ENCODE measurements around the gene NTM. TPM values are rescaled to one million over a fixed set of nuclear protein-coding genes. Genes with fewer than 3 reads are reported as not detected.
A peak's percentile ranks its signal among the peaks of the same experiment; 100 is the strongest.

NTM gene
- total RNA-seq, 1 donor = 52.2 TPM

DNA sequence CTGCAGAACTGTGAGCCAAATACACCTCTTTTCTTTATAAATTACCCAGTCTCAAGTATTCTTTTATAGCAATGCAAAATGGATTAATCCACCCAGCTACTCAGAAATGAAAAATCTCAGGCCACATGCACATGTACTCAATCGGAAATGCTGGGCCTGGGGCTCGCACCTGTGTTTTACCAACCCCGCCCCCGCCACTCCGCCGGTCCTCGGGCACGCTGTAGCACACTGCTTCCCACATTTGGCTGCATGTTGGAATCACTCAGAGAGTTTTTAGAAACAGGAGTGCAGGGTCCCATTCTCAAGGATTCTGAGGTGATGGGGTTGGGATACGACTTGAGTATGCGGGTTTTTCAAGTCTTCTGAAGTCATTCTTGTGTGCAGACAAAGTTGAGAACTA, 284.4 kb downstream of the NTM start:
- H3K4me3 ChIP-seq (ENCODE audit: low read depth, low read length) = no peak overlapping the region
- DNase-seq (ENCODE audit: low read depth) = no peak
- TF ChIP-seq, protein P1, sequence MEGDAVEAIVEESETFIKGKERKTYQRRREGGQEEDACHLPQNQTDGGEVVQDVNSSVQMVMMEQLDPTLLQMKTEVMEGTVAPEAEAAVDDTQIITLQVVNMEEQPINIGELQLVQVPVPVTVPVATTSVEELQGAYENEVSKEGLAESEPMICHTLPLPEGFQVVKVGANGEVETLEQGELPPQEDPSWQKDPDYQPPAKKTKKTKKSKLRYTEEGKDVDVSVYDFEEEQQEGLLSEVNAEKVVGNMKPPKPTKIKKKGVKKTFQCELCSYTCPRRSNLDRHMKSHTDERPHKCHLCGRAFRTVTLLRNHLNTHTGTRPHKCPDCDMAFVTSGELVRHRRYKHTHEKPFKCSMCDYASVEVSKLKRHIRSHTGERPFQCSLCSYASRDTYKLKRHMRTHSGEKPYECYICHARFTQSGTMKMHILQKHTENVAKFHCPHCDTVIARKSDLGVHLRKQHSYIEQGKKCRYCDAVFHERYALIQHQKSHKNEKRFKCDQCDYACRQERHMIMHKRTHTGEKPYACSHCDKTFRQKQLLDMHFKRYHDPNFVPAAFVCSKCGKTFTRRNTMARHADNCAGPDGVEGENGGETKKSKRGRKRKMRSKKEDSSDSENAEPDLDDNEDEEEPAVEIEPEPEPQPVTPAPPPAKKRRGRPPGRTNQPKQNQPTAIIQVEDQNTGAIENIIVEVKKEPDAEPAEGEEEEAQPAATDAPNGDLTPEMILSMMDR (IDR thresholded peaks at IDR 0.05; ENCODE audit: insufficient read depth, low read length) = no peak

DNA sequence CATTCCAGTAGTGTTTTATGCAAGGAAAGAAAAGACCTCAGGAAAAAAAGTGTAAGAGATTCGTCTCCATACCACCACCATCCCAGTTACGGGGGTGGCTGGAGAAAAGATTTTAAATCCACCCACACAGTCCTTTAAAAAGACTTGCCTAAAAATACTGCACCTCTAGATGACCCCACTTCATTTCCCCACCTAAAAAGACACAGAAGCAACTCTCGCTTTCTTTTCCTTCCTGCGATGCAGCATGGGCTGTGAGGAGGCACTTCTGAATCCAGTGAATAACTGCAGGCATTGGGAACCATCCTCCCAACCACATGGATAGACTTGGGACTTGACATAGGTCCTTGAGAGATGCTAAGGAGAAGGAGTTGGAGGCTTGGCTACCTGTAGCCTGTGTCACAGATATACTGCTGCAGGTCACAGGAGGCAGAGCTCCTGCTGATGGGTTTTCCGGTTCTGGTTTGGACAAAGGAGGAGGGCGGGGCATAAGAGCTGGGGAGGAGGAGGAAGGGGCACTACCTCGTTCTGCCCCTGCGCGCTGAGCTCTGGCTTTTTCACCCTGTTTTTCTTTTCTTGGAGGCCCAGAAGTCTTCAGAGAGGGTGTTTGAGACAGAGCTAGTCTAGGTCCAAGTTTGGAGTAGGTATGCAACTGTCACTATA, 285.9 kb downstream of the NTM start:
- no peak for DNase-seq (ENCODE audit: low read depth)
- TF ChIP-seq, protein P1 (IDR thresholded peaks at IDR 0.05; ENCODE audit: insufficient read depth, low read length) = no peak
- no peak overlapping the region for H3K4me3 ChIP-seq (ENCODE audit: low read depth, low read length)

DNA sequence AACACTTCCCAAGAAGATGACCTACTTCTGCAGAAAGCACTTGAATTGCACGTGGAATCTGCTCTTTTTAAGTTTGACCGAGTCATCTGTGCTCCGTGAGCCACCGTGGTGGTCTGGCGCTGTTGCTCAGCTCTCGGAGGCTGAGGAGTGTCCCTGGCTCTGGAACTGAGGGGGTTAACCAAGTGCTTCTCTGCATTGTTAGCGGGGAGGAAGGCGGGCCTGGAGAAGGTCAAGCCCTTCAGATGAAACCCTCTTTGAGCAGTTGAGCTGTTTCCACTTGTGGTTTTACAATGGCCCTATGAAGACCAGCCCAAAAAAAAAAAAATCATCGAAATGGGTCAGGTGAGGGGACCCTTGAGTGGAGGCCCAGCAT, 286.4 kb downstream of the NTM start:
- no peak for DNase-seq (ENCODE audit: low read depth)
- TF ChIP-seq, protein P1 (IDR thresholded peaks at IDR 0.05; ENCODE audit: insufficient read depth, low read length) = no peak

DNA sequence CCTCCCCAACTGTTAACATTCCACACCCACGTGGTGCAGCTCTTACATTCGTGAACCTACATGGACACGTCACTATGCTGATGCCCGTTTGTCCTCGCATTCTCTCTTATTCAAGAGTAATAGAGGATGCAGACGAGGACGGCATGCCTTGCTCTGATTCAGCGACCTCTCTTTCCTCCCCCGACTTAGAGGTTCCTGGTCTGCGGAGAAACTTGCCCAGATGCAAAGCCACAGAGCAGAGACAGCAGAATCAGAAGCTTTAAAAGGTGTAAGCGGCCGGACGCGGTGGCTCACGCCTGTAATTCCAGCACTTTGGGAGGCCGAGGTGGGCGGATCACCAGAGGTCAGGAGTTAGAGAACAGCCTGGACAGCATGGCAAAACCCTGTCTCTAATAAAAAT, 288.0 kb downstream of the NTM start:
- TF ChIP-seq, protein P1 (IDR thresholded peaks at IDR 0.05; ENCODE audit: insufficient read depth, low read length) = no peak
- no peak overlapping the region for H3K4me3 ChIP-seq (ENCODE audit: low read depth, low read length)
- no peak for DNase-seq (ENCODE audit: low read depth)

More for the DNA sequence above, 286.4 kb downstream of the NTM start:
- no peak overlapping the region for H3K4me3 ChIP-seq (ENCODE audit: low read depth, low read length)

DNA sequence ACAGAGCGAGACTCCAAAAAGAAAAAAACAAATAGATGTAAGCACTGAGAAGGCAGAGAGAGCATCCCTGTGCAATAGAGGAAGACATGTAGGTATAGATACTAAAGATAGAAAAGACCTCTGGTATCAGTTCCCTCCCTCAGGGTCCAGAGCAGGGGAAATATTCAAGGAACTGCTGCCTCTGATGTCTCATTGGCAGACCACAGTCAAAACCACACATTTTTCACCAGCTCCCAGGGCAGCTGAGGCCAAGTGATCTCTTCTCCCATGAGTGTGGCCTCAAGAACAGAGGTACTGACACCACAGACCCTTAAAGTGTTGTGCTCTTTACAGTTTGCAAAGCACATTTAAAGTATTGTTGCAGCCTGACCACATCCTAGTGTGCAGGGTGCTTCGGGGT, 288.5 kb downstream of the NTM start:
- DNase-seq (ENCODE audit: low read depth) = no peak
- H3K4me3 ChIP-seq (ENCODE audit: low read depth, low read length) = no peak overlapping the region
- TF ChIP-seq, protein P1 (IDR thresholded peaks at IDR 0.05; ENCODE audit: insufficient read depth, low read length) = no peak

DNA sequence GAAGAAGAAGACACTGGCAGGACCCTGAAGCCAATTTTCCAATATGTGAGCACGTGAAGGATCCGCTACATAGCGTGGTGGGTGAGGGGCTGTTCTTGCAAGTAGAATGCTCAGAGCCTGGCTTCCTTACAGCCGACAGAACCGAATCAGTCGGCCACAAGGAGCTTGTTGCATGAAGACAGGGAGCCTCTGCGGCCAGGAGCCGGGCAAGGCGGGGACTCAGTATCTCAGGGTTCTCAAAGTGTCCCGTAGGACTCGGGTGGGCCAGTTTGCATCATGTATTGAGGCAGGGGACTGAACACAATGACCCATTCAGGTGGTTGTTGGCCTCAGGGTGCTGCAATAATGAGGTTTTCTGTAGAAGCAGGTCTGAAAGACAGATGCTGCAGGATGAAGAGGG, 289.5 kb downstream of the NTM start:
- TF ChIP-seq, protein P1 (IDR thresholded peaks at IDR 0.05; ENCODE audit: insufficient read depth, low read length) = no peak
- DNase-seq (ENCODE audit: low read depth) = no peak
- no peak overlapping the region for H3K4me3 ChIP-seq (ENCODE audit: low read depth, low read length)

DNA sequence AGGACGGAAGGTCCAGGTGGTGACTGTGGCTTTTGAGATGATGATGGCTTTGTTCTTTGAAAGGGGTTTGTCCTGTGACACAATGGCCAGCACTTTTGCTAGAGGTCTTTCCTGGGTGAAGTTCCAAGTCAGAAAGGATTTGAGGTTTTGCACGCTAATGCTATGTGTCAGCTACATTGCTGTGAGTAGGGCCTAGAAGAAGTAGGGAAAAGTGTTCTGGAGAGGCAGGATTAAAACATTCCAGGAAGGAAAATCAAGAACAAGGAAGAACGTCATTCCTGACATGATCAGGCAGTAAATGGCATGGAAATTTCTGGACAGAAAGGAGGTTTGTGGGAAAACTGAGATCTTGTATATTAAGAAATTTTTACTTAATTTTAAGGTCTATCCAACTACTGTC, 290.7 kb downstream of the NTM start:
- TF ChIP-seq, protein P1 (IDR thresholded peaks at IDR 0.05; ENCODE audit: insufficient read depth, low read length) = no peak
- H3K4me3 ChIP-seq (ENCODE audit: low read depth, low read length) = no peak overlapping the region
- DNase-seq (ENCODE audit: low read depth) = peak; percentile 19

All from fibroblast of the aortic adventitia (primary cell).